Fibroblast of upper back skin (primary cell): ENCODE measurements around the gene ZSCAN30.

Source experiments
- DNase-seq: peaks from one replicate; pipeline ENCODE4 v3.0.0-alpha.2; 2013

ZSCAN30 gene

DNA sequence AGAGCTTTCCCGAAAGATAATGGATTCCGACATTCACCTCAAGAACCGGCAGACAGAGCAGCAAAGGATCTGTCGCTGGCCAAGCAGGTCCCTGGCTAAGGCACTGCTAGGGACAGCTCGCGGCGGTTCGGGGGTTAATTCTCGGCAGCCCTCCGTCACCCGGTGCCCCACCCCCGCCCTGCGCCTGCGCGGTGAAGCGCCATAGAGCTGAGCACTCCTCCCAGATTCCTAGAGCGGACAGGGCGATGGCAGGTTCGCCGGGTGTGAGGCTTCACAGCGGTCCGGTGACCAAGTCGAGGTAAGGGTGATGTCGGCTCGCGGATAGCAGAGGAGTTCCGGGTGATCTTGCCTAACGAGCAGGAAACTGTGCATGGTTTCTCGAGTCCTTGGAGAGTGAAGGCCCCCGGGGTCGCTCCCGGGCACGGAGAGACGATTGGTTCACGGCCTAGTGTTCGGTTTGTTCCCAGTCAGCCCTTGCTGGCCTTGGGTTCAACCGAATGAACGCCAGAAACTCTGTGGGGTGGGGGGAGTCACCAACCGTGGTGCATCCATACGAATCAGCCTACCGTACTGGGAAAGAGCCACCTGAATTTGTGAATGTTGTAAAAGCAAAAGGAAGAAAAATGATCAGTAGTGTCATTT lies at the start of gene ZSCAN30:
Gene ZSCAN30, minus strand, starts transcription at position 136 of the 642 bp plus-strand sequence. CDS start 25,877 bp downstream, outside the sequence.
- DNase-seq = peak; percentile 93

DNA sequence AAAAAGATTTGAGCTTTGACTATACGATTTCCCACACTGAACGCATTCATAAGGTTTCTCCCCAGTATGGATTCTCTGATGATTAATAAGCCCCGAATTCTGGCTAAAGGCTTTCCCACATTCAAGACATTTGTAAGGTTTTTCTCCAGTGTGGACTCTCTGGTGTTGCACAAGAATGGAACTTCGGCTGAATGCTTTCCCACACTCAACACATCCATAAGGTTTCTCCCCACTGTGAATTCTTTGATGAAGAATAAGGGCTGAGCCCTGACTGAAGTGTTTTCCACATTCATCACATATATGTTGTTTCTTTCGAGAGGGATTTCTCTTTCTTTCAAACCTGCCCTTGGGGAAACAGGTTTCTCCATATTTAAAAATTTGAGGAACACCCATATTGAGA lies 47.3 kb upstream of the ZSCAN30 start:
- no peak for DNase-seq

DNA sequence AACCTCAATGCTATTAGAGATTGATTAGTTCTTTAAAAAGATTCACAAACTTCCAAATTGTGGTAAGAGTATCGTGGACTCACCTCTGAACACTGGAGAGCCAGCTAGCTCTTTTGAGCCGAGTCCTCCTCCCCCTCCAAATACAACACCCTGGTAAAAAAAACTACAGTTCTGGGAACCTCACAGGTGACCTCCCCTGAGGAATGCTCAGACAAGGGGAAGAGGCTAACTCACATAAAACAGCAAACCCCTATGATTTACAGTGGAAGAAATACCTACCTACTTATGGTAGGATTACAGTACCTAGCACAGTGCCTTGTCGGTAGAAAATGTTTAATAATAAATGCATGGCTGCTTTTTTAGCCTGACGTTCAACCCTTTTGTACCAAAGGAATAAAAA lies 45.8 kb upstream of the ZSCAN30 start:
- DNase-seq = no peak

DNA sequence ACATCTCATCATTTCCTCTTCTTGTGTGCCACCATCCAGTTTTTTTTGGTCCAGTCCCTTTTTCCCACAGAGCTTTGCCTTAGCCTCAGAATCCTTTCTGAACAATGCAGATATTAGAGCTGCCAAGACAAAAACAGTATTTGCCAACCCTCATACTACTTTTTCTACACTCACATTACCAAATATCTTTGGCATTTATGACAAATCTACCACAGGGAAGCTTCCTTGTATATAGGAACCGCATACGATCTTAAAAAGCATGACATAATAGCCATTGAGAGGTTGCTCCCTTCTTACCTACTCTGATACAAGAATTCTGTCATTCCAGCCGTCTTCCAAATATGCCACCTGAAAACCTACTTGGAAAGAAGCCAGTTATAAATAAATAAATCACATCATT lies 44.8 kb upstream of the ZSCAN30 start:
- DNase-seq = peak; percentile 20

DNA sequence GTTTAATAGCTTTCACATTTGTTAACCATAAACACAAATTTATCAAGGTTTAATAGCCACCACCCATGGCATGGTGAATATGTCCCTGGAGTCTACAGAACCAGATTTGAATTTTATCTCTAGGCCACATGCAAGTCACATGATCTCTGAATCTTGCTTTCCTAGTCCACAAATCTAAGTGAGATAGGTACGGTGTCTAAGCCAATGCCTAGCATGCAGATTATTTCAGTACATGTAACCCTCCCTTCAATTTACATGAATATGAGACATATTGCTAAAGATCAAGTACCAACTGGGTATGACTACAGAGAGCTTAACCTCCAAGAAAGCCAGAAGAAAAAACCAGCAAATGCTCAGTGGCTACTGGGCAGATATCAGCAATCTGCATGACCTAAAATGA lies 44.2 kb upstream of the ZSCAN30 start:
- DNase-seq = no peak

DNA sequence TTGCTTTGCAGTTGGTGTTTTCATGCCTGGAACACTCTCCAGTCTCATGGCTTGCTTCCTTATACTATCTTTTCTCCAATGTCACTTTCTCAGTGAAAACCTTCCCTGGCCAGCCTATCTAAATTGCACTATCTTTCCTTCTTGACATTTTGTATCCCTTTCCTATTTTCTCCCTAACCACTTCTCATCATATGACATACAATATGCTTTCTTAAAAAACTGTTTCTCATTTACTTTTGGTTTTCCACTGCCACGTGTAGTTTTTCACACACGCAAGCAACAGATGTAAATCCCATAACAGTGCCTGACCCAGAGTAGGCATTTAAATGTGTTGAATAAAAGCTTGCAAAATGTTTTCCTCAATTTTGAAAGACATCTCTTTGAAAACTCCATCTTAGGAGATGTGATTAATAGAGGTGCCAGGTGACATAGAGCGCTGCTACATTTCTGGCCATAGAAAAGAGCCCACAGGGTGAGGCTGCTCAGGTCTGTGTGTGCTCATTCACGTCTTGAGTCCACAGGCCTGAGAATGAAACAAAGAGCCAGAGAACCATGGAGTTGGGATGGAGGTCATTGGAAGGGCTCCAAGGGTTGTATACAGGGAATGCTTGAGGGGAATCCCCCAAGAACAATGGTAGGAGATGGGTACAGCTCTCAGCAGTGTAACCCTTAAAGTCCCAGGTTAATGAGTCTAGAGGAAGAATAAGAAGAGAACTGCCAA lies 41.5 kb upstream of the ZSCAN30 start:
- DNase-seq = no peak

DNA sequence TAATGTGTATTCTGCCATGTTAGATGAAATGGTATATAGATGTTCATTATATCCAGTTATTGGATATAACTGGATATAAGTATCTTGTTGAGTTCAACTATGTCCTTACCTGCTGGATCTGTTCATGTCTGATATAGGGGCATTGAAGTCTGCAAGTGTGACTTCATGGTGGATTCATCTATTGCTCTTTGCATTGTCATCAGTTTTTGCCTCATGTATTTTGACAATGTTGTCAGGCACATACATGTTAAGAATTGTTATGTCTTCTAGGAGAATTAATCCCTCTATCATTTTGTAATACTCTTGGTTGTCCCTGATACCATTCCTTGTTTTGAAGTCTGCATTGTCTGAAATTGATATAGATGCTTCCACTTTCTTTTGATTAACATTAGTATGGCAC lies 38.8 kb upstream of the ZSCAN30 start:
- no peak for DNase-seq

DNA sequence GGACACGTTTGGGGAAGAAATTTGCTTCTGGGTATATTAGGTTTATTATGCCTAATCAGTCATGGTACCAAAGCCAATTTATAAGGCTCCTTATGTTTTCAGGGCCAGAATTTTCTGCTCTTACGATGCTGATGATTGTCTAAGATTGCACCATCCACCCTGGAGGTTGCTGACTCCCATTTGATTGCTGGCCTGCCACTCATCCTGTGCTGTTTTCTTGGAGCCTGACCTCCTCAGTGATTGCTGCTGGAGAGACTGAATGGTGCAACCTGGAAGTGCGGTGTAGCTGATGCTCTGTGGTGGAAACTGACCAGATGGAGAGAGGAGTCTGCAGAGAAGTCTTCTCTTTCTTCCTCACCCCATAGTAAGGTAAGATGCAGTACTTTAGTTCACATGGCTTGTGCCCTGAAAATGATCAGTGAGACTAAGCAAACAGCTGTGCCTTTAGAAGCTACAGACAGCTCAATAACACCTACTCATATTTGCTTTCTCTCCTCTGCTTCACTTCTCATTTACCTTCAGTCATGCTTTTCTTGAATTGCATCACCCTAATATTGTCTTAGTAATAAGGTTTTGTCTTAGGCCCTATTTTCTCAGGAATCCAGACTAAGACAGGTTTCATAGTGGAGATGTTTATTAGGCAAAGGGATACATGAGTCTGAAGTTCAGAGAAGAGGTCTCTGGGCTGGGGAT lies 36.8 kb upstream of the ZSCAN30 start:
- no peak for DNase-seq

DNA sequence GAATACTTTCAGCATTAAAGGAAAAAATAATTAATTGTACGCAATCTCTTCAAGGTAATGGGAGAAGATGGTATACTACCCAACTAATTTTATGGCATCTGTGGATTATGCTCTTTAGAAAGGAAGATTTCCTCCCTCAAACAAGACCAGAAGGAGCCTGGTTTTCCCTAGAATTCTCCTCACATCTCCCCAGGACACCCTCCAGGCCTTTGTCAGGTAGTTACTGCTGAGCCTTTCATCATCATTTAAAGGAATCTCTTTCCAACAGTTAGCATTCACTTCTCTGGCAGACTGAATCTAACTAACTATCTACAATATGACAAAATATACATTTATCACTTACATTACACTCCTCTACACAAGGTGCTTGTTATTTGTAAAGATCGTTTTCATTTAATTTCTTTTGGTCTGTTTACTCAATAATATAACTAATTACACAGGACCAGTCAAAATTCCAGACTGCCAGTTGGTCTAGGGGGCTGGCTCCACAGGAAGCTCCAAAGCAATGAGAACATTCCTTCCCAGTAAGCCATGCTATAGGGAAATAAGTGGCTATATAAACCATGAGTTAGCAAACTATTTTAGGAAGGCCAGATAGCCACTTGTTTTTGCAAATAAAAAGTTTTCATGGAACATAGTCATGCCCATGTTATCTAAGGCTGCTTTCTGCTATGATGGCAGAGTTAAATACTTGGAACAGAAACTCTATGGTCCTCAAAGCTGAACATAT lies 35.1 kb upstream of the ZSCAN30 start:
- peak; percentile 20 for DNase-seq

DNA sequence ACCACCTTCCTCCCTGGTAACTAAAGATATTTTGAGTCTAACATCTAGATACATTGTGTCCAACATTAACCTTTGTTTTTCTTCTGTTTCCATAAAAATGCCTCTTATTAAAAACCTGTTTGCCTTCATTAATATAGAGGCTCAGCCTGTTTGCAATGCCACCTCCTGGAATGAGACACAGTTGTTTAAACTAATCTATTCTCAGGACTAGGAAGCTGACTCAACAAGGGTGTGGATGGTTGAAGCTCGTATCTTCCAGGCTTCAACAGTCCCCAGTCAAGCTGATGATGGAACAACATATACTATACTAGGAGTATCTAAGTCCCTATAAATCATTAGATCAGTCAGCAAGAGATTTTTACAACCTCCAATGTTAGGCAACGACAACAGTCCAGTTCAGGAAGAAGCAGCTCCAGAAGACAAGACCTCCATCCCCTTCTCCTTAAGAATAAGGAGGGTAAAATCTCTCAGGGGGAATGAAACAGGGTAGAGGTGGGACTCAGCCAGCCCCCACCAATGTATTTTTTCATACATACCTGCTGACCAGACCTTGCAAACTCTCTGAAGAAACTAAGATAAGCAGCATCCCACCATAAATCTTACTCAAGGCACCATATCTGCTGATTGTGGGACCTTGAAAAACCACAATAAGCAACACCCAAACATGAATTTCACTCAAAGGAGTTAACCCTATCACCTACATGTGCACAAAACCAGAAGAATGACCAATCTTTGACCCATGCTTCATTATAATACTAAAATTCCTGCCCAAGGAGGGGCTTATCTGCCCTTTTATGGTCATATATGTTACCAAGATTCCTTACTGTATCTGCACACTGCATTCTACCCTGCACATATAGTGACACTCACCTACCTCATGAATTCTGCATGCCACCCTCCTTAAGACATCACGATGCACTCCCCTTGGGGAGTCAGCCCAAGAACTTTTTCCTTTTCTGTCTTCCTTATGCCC lies 32.7 kb upstream of the ZSCAN30 start:
- no peak for DNase-seq

DNA sequence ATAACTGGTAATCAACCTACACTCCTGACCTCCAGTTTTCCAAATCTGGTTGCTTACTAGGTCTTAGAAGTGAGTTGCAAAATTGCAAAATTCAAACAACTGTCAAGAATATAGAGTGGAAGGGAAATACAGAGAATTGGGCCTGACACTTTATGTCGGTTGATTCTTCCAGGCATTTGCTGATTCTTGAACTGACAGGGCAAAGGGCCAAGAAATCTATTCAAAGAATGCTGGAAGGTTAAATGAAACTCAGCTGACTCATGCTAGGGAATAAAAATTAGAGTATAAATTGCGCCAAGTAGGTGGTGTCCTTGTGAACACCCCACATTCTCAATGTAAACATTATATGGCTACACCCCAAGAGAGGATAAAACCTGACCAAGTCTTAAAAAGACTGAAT lies 21.5 kb upstream of the ZSCAN30 start:
- peak; percentile 50 for DNase-seq

DNA sequence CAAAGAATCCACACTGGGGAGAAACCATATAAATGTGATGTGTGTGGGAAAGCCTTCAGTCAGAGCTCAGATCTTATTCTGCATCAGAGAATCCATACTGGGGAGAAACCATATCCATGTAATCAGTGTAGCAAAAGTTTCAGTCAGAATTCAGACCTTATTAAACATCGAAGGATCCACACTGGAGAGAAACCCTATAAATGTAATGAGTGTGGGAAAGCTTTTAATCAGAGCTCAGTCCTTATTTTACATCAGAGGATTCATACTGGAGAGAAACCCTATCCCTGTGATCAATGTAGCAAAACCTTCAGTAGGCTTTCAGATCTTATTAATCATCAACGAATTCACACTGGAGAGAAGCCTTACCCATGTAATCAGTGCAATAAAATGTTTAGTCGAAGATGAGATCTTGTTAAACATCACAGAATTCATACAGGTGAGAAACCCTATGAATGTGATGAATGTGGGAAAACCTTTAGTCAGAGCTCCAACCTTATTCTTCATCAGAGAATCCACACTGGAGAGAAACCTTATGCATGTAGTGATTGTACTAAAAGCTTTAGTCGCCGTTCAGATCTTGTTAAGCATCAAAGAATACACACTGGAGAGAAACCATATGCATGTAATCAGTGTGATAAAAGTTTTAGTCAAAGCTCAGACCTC lies 16.7 kb upstream of the ZSCAN30 start:
- DNase-seq = no peak

DNA sequence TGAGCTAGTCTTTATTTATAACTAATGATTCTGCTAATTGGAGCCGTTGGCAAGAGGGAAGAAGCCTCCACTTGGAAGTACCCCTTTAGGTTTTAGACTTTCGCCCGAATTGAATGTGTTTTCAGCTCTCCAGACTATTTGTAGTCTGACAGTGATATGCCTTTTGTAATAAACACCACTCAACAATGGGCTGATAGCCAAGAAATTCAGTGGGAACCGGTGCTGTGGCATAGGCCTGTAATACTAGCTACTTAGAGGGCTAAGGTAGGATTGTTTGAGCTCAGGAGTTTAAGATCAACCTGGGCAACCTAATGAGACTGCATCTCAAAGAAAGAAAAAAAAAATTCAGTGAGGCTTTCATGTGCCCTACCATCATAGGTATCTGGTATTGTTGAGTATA lies 13.6 kb upstream of the ZSCAN30 start:
- no peak for DNase-seq

DNA sequence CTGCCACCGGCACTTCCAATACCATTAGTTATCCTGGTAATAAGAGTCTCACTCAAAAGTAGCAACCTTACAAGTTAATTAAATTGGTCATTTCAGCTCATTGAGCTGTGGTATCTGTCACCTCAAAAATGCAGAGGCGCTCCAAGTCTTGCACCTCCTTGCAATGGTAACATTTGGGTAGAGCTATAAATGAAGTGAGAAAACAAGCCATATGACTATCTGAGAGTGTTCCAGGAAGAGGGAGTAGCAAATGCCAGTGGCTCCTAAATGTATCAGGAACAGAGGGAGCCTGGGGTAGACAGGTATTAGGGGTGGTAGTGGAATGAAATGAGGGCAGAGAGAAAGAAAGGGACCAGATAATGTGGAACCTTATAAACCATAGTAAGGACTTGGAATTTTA lies 6.0 kb upstream of the ZSCAN30 start:
- no peak for DNase-seq

DNA sequence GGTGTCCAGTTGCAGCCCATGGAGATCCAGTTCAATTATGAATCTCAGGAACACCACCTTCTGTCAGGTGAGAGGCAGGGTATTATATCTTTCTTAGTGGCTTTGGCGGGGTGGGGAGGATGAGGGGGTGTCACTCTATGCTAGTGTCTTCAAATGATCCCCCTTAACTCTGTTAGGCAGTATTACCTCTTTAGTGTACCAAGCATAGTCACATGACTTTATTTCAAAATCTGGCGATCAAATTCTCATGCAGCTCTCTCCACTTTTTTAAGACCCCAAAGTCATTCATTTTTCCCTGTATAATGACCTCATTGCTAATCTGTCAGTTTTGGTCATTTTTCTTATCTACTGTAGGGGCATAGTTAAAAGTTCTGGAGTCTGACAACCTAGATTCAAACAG lies 1.1 kb upstream of the ZSCAN30 start:
- DNase-seq = no peak

DNA sequence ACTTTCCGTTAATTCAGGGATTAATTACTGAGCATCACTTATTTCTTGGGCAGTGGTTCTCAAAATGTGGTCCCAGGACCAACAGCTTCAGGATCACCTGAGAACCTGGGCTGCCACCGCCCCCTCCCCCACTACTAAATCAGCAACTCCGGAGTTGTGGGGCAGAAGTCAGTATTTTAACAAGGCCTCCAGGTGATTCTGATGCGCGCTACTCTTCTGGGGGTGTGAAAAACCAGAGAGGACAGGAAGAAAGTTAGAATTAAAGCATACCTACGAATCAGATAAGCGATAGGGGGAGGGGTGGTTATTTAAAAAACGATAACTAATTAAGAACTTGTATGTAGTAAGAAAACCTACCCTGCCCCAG lies 319 bp downstream of the ZSCAN30 start:
- DNase-seq = no peak

DNA sequence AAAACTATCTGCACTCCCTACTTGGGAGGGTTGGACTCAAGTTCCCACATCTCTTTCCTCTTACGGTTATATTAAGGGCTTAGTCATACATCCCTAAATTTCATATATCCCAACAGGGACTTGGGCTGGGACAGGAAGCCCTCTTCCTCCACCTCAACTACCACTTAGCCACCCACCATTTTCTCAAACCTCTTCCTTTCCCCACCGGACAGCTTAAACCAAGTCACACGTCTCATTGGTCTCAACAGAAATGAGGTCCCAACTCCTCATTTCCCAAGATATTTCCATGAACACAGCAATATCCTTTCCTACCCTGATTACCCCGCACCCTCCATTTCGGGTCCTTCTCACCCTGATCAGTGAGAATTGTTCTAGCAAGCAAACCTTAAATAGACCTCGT lies 736 bp downstream of the ZSCAN30 start:
- DNase-seq = no peak

DNA sequence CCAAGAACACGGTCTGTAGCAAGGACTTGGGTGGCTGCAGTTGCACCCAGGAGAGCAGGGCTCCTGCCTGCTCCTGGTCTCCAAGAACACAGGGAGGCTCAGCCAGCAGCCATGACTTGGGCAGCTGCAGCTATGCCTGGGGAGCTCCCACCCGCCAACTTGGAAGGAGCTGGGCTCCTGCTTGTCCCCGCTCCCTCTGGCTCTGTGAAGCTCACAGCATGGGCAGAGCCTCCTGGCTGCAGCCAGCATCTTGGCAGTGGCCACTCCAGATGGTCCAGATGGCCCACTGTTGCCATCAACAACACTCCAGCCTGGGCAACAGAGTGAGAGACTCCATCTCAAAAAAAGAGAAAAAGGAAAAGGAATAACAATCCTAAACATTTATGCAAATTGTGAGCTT lies 5.2 kb downstream of the ZSCAN30 start:
- no peak for DNase-seq

DNA sequence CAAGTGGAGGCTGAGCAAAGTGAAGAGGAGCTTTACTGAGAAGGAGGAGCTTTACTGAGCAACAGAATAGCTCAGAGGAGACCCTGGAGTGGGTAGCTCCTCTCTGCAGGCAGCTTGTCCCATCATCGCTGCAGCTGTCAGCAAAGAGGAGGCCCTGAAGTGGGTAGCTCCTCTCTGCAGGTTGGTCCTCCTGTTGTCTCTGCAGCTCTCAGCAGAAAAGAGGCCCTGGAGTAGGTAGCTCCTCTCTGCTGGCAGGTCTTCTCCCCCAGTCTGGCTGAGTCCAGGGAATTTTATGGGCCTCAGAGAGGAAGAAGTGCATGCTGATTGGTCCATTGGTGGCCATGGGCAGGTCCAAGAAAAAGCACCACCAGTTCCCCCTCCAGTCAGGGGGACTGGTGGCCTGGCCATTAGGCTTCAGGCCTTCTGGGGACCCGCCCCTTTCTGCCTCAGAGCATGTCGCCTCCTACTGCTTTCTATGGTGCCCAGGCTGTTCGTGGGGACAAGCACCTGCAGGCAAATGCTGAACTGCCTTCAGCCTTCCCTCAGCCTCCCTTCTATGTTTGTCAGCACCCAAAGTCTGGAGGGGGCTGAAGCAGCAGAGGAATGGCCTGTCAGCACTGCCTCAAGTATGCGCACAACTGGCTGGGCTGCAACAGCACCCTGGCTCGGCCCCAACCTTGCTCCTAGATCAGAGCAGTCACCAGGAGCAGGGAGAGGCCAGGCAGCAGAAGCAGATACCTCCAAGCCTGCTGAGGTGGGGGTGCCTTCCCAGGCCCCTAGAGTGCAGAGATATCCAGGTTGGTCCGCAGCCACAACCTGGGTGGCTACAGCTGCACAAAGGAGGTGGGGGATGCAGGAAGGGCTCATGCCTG lies 5.9 kb downstream of the ZSCAN30 start:
- no peak for DNase-seq

DNA sequence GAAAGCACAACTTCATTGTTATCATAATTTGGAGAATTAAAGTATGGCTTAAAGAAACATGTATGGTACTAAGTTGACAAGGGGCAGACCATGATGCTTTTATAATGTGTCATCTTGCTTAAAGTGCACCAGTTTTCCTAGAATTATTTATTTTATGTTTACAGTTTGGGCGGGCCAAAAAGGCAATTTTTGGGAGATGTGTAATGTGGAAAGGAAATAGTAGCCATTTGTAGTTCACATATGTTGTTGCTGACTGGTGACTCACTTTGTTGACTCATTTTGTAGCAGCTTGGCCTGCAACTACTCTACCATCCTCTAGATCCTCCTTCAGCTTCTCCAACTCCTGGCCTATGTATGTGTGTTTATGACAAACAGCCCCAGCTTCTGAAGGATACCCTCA lies 7.7 kb downstream of the ZSCAN30 start:
- DNase-seq = peak; percentile 56

DNA sequence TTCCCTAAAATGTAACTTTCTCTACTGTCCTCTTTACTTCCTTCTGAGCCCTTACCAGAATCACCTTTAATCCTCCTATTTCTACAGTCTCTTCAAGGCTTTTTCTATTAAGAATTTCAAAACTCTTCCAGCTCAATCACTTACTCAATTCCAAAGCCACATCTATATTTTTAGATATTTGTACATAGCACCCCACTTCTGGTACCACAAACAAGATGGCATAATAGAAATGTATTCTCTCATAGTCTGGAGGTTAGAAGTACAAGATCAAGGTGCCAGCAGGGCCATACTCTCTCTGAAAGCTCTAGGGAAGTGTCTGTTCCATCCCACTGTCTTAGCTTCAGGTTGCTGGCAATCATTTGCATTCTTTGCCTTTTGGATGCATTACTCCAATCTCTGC lies 11.1 kb downstream of the ZSCAN30 start:
- no peak for DNase-seq
